ENCODE results near the gene CPAMD8. TPM values are rescaled to one million over a fixed set of nuclear protein-coding genes. Genes with fewer than 3 reads are reported as not detected.

CPAMD8 gene
- total and polyA plus RNA-seq, 2 donors (not counting 1 experiment from before 2014, with no cell fraction given), result 0.14 to 1.7 TPM

- Histone ChIP-seq H4K20me1 (ENCODE audit: control insufficient read depth, extremely low read depth, insufficient read depth, low read length) (no peaks in the 10 kb centered on the region), H3K4me3 (replicated peaks in 1 of 4; ENCODE audit: control extremely low read depth in 1 of 4, insufficient read depth in 1 of 4, low read depth in 3 of 4, low read length in 4 of 4) (no peak overlapping the region), H3K27ac (ENCODE audit: insufficient read depth, low read length) (no peak overlapping the region), H3K36me3 (ENCODE audit: control insufficient read depth, insufficient read depth, low read length) (no peaks in the 10 kb centered on the region), H3K9ac (ENCODE audit: insufficient read depth, low read length) (no peak overlapping the region), H3K79me2 (ENCODE audit: control insufficient read depth, insufficient read depth, low read length) (no peaks in the 10 kb centered on the region), H3K4me1 (ENCODE audit: control insufficient read depth, extremely low read depth, insufficient read depth, low read length) (no peaks in the 10 kb centered on the region), H3K27me3 (ENCODE audit: control insufficient read depth, insufficient read depth, low read length) (no peaks in the 10 kb centered on the region), H2AFZ (ENCODE audit: low read length) (no peak overlapping the region), H3K9me3 (ENCODE audit: control insufficient read depth, insufficient read depth, low read depth, low read length) (no peaks in the 10 kb centered on the region), H3K4me2 (ENCODE audit: extremely low read depth, insufficient read depth, low read length) (no peak overlapping the region)
- DNase-seq (ENCODE audit: low read depth in 2 of 2), result no peak
- TF ChIP-seq, protein P1, sequence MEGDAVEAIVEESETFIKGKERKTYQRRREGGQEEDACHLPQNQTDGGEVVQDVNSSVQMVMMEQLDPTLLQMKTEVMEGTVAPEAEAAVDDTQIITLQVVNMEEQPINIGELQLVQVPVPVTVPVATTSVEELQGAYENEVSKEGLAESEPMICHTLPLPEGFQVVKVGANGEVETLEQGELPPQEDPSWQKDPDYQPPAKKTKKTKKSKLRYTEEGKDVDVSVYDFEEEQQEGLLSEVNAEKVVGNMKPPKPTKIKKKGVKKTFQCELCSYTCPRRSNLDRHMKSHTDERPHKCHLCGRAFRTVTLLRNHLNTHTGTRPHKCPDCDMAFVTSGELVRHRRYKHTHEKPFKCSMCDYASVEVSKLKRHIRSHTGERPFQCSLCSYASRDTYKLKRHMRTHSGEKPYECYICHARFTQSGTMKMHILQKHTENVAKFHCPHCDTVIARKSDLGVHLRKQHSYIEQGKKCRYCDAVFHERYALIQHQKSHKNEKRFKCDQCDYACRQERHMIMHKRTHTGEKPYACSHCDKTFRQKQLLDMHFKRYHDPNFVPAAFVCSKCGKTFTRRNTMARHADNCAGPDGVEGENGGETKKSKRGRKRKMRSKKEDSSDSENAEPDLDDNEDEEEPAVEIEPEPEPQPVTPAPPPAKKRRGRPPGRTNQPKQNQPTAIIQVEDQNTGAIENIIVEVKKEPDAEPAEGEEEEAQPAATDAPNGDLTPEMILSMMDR (conservative IDR thresholded peaks at IDR 0.05 in 1 of 2, IDR thresholded peaks at IDR 0.05 in 1 of 2; ENCODE audit: low read depth in 1 of 2, low read length in 2 of 2), result no peak
- TF ChIP-seq EZH2 (IDR thresholded peaks at IDR 0.05; ENCODE audit: low read length, missing control alignments), result no peak
Measured at GRCh38 chr19:16922949-16923348, 103.7 kb downstream of the CPAMD8 start.

DNA sequence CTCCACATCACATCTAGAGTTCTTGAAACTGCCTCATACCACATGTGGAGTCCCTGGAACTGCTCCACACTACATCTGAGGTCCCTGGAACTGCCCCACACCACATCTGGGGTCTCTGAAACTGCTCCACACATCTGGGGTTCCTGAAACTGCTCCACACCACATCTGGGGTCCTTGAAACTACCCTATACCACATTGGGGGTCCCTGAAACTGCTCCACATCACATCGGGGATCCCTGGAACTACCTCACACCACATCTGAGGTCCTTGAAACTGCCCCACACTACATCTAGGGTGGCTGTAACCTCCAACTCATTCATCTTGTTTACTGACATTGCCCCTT lies 104.0 kb downstream of the CPAMD8 start:
- Histone ChIP-seq H3K27ac (ENCODE audit: insufficient read depth, low read length) (no peak overlapping the region), H2AFZ (ENCODE audit: low read length) (no peak overlapping the region), H3K9me3 (ENCODE audit: control insufficient read depth, insufficient read depth, low read depth, low read length) (no peaks in the 10 kb centered on the region), H3K4me1 (ENCODE audit: control insufficient read depth, extremely low read depth, insufficient read depth, low read length) (no peaks in the 10 kb centered on the region), H3K4me3 (replicated peaks in 1 of 4; ENCODE audit: control extremely low read depth in 1 of 4, insufficient read depth in 1 of 4, low read depth in 3 of 4, low read length in 4 of 4) (no peak overlapping the region), H4K20me1 (ENCODE audit: control insufficient read depth, extremely low read depth, insufficient read depth, low read length) (no peaks in the 10 kb centered on the region), H3K9ac (ENCODE audit: insufficient read depth, low read length) (no peak overlapping the region), H3K79me2 (ENCODE audit: control insufficient read depth, insufficient read depth, low read length) (no peaks in the 10 kb centered on the region), H3K36me3 (ENCODE audit: control insufficient read depth, insufficient read depth, low read length) (no peaks in the 10 kb centered on the region), H3K4me2 (ENCODE audit: extremely low read depth, insufficient read depth, low read length) (no peak overlapping the region), H3K27me3 (ENCODE audit: control insufficient read depth, insufficient read depth, low read length) (no peaks in the 10 kb centered on the region)
- TF ChIP-seq, protein P1 (conservative IDR thresholded peaks at IDR 0.05 in 1 of 2, IDR thresholded peaks at IDR 0.05 in 1 of 2; ENCODE audit: low read depth in 1 of 2, low read length in 2 of 2), result no peak
- no peak for TF ChIP-seq EZH2 (IDR thresholded peaks at IDR 0.05; ENCODE audit: low read length, missing control alignments)
- DNase-seq (ENCODE audit: low read depth in 2 of 2), result no peak

- no peak overlapping the region for H3K4me2 ChIP-seq (ENCODE audit: extremely low read depth, insufficient read depth, low read length)
- no peak for DNase-seq (ENCODE audit: low read depth in 2 of 2)
- H2AFZ ChIP-seq (ENCODE audit: low read length), result no peak overlapping the region
- TF ChIP-seq, protein P1 (conservative IDR thresholded peaks at IDR 0.05 in 1 of 2, IDR thresholded peaks at IDR 0.05 in 1 of 2; ENCODE audit: low read depth in 1 of 2, low read length in 2 of 2), result no peak
- no peak for TF ChIP-seq EZH2 (IDR thresholded peaks at IDR 0.05; ENCODE audit: low read length, missing control alignments)
- no peaks in the 10 kb centered on the region for H3K36me3 ChIP-seq (ENCODE audit: control insufficient read depth, insufficient read depth, low read length)
- H3K27ac ChIP-seq (ENCODE audit: insufficient read depth, low read length), result no peak overlapping the region
- no peak overlapping the region for H3K4me3 ChIP-seq (replicated peaks in 1 of 4; ENCODE audit: control extremely low read depth in 1 of 4, insufficient read depth in 1 of 4, low read depth in 3 of 4, low read length in 4 of 4)
- no peaks in the 10 kb centered on the region for H3K9me3 ChIP-seq (ENCODE audit: control insufficient read depth, insufficient read depth, low read depth, low read length)
- no peaks in the 10 kb centered on the region for H3K27me3 ChIP-seq (ENCODE audit: control insufficient read depth, insufficient read depth, low read length)
- H3K79me2 ChIP-seq (ENCODE audit: control insufficient read depth, insufficient read depth, low read length), result no peaks in the 10 kb centered on the region
- H3K9ac ChIP-seq (ENCODE audit: insufficient read depth, low read length), result no peak overlapping the region
- H3K4me1 ChIP-seq (ENCODE audit: control insufficient read depth, extremely low read depth, insufficient read depth, low read length), result no peaks in the 10 kb centered on the region
- H4K20me1 ChIP-seq (ENCODE audit: control insufficient read depth, extremely low read depth, insufficient read depth, low read length), result no peaks in the 10 kb centered on the region
Measured at GRCh38 chr19:16921766-16922591, 104.6 kb downstream of the CPAMD8 start.

Data from fibroblast of lung (primary cell).